ENCODE data around the gene KCNJ6.
"Not testable (repeated sequence)": the region's sequence is repeated elsewhere in the genome, so short reads cannot be mapped to it uniquely, and the experiment has no call there.

Gene KCNJ6

DNA sequence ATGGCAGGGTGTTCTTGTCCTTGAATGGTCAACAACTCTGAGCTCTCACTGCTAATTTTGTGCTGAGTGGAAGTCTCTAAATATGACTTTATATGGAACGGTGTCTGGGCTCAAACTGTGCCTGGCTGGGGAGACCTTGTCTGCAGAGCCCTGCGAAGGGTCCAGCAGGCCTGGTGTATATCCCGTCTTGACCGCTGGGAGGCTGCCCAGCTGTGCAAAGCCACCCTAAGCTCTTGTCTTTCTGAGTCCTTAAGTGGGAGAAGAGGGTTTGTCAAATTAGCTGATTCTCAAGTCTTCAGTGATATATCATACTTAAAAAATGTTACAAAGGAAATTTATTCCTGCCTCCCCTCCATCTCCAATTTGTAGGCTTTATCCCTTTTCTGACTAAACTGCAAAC lies 198.7 kb downstream of the KCNJ6 start:
- no peak for DNase-seq (ENCODE audit: low spot score)

DNA sequence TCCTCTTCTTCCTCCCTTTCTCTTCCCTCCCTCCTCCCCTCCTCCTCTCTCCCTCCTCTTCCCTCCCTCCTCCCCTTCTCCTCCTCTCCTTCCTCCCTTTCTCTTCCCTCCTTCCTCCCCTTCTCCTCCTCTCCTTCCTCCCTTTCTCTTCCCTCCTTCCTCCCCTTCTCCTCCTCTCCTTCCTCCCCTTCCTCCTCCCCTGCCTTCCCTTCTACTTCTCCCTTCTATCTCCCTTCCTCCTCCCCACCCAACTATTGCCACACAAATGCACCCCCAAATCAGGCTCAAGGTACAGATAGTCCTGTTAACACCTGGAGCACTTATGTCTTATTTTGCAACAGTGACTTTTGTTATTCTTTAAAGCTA lies 203.7 kb downstream of the KCNJ6 start:
- DNase-seq (ENCODE audit: low spot score) = not testable (repeated sequence)

DNA sequence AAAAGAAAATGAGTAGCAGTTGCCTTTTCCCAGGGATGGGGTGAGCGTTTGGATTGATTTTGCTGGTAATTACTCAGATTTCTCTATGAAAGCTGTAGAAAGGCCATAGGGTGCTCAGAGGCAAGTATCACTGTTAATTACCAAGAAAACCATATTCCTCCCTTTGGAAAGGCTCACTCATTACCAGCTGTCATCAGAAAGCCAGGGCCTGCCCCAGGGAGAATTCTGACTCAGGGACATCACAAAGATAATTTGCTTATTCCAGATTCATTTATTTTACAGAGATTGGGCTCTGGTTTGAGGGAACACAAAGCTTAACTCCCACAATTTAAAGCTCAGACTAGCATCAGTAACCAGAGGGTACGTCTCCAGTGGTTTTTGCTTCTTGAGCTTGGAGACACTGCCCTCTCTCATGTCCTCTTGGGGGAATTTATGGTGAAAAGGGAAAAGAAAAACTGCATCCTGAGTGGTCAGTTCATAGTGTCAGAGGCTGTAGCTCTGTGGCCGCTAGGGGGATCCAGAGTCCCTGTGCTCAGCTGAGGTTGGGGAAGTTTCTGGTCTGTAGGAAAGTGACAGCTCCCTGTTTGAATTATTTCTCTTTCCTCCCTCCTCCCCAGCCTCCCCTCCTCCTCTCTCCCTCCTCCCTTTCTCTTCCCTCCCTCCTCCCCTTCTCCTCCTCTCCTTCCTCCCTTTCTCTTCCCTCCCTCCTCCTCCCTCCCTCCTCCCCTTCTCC lies 204.3 kb downstream of the KCNJ6 start:
- DNase-seq (ENCODE audit: low spot score) = peak; percentile 72

DNA sequence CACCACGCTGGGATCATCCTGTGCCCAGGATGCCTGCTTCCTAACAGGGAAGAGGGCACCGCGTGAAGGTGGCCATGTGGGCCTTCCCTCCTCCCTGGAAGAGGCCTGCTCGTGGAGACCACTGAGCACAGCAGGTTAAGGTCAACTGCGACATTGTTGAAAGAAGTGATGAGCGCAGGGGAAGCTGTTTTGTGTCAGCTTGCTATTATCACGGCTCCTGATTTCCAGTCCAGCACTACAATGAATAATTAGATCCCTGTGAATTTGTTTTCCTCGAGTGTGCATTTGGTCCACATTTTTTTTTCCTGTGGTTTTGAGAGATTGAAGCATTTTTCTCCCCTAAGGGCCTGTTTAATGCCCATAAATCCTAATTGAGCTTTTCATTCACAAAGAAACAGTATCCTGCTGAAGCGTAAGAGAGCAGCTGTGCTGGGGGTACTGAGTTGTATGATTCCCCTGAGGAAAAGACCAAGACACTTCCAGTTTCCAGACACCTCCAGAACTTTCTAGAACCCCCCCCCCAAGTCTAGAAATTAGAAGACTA lies 204.9 kb downstream of the KCNJ6 start:
- DNase-seq (ENCODE audit: low spot score) = no peak

DNA sequence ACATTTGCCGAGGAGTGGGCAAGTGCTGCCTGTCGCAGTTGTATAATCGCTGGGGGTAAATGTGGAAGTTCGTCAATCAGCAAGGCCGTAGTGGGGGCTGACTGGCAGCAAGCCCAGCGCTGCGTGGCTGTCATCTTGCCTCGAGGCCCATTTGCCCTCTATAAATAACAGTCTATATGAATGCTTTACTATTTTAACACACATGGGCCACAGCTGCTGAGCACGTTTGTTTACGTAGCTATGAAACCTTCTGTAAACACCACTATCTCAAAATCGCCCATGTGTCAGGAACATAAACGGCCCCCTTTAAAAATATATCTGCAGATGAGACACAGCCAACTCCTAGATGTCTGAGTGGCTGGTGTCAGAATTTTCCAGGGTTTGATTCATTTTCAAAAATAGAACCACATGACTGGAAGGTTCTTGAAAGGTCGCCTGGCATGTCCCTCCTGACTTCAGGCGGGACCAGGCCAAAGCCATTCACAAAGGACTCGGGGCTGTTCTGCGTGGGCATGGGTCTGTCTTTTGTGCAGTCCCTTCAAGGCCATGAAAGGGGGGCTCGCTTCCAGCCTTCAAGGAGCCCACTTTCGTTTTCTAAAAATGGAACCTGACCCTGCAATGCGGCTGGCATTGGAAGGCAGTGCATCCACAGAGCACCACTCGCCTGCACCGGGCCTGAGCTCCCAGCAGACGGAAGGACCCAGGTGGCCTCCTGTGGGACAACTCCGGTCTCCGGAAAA lies 205.5 kb downstream of the KCNJ6 start:
- no peak for DNase-seq (ENCODE audit: low spot score)

DNA sequence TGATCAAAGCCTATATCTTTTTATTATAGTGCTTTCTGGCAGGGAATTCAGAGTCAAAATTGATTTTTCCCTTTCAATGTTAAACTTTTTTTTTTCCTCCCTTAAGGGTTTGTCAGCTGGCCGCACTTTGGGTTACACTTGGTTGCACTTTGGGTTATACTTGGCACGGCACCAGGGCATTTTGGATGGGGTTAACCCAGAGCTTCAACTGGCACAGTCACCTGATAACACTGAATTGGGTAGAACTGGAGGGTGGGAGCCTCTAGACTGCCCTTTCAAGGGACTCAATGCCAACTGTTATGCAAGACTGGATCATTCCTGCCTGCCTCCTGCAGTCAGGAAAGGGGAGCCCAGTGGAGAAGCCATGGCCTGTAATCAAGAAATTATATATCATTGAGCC lies 211.5 kb downstream of the KCNJ6 start:
- no peak for DNase-seq (ENCODE audit: low spot score)

DNA sequence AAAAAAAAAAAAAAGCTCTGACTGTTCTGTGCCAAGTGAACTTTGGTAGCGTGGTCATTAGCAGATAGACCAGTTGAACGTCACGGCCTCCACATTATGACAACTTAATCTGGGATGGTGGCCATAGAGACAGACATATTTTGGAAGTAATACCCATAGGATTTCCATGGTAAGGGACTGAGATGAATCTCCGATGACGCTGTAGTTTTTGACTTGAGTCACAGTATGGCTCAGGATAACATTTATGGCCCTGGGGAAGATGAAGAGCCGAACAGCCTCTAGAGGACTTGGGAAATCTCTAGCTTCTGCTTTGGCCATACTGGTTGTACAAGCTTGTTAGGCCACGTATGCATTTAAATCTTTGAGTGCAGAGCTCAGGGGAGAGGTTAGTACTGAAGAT lies 214.0 kb downstream of the KCNJ6 start:
- DNase-seq (ENCODE audit: low spot score) = no peak

DNA sequence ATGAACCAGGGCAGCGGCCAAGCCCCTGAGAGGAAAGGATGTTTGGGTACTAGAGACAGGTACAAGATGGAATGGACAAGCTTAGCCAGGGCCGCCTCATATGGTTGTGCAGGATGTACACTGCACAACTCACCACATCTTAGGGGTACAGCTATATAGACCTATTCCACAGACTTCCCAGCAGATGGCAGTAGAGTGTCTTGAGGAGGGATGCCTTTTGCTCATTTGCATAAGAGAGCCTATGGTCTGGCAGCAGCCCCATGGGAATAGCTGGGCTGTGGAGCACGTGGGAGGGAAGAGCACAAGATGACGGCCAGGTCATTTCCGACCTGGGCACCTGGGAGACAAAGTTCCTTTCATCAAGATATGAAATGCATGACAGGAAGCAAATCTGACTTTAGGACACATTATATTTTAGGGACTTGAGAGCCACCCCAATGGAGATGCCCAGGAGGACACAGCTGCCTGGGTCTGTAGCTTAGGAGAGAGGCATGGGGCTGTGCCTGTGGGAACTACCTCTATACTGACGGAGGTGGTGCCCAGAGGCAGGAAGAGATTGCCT lies 215.5 kb downstream of the KCNJ6 start:
- DNase-seq (ENCODE audit: low spot score) = peak; percentile 83

DNA sequence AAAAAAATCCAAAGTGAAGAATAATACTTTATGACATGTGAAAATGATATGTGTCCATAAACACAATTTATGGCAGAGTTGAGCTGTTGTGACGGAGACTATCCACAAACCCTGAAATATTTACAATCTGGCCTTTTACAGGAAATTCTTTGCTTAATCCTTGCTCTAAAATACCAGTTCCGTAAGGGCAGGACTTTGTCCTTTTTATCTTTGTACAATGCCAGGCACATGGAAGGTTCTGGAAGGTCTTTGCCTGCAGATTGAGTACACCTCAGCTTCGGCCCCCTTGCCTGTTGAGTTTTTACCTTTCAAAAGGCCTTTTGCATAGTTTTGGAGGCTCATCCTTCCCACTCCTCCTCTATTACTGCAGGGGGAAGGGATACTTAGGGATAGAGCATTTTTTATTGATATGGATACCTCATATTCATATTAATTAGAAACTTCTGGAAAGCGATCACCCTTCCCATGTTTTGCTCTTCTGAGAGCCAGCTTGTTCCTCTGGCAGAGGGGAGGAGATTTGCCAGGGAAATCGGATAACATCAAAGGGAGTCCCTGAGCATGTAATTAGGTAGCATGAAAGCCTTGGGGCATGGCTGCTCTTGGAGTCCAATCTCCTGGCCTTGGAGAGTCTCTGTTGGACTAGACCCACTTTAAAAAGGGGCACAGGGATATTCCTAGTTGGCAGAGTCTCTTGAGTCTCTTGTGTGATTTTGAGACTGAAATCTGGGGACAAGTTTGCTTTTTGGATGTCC lies 217.1 kb downstream of the KCNJ6 start:
- DNase-seq (ENCODE audit: low spot score) = no peak

DNA sequence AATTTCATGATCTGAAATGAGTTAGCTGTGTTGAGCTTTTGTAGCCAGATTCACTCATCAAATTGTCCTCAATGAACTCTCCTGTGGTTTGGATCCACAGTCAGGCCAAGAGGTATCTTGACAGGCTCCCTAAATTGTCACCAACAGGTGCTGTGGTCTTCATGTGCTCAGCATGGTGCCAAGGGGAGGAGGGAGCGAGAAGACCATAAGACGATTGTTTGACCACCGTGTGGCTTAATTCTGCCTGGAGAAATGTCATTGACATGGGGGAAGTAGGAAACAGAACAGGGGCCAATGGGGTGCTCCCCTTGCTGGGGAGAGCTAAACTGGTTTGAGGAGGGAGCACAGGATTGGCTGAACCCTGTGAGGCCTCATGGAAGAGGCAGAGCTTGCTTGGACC lies 219.3 kb downstream of the KCNJ6 start:
- DNase-seq (ENCODE audit: low spot score) = no peak

DNA sequence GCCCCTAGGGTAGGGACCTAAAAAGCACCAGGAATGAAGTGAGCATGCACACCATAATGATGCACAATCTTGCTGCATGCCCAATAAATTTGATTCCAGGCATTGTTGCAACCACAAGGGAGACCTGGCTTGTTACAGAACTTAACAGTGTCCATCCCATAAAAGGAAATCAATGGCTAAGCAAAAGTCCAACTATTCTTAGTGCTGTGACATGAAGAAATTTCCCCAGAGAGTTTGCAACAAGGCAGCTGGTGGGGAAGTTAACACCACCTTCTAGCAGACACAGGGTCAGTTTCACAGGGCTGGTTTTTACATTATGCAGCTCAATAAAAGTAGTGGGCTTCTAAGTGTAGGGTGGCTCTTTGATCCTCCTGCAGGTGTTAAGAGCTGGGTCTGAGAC lies 221.1 kb downstream of the KCNJ6 start:
- DNase-seq (ENCODE audit: low spot score) = no peak

DNA sequence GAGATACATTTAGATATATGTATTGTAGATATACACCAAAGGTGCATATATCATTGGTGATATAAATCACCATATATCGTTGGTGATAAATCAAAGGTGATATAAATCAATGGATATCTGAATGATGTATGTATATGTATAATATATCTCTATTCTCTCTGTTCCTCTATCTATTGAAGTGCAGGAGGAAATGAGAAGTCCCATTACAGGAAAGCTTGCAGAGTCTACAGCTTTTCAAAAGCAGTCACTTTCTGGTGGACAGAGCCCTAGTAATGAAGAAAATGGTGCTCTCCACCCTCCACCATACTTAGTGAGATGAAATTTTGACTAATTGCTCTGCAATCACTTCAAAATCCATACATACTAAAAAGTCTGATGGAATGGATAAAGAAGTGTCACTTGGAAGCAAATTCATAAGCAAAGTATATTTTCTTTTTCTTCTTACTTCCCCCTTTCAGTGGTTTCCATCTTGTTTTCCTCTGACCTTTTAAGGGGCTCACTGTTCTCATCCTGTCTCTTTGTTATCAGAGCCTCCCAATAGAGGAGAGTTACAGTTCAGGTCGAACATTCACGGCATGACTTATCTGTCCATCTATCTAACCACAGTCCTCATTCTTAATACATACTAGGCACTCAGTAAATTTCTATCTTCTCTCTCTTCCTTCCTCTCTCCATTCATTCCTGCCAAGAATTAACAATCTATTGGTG lies 227.2 kb downstream of the KCNJ6 start:
- DNase-seq (ENCODE audit: low spot score) = no peak

DNA sequence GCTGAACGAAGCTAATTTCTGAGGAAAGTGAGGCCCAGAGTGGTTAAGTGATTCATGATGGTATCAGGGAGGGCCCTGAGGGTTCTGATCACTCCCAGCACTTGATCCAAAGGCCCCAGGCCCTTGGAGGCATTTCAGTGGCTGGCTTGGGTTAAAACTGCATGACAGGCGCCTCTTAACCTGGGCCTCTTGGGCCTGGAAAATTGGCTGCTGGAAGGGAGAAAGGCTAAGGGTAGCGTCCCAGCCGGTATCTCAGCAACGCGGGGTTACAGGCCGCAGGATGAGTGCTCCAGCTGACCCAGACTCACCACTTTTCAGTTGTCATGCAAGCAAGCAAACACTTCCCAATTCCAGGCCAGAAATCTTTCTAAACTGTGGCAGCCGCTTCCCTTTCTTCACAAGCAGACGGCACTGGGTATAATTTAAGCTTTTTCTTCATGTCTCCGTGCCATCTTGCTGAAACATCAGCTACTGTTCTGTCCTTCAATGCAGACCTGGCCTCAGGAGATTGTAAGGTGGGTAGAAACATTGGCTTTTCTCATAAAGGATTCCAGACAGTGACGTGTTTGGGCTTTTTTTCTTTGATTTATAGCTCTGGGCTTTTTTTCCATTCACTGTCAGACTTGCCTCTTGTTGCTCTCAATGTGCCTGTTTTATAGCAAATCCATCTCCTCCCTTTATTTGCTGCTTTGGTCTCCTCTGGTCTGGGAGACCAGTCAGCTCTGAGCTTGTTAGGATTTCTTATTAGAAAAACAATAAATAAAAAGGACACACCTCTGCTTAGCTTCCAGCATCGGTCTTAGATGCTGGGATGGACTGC lies 229.1 kb downstream of the KCNJ6 start:
- no peak for DNase-seq (ENCODE audit: low spot score)

DNA sequence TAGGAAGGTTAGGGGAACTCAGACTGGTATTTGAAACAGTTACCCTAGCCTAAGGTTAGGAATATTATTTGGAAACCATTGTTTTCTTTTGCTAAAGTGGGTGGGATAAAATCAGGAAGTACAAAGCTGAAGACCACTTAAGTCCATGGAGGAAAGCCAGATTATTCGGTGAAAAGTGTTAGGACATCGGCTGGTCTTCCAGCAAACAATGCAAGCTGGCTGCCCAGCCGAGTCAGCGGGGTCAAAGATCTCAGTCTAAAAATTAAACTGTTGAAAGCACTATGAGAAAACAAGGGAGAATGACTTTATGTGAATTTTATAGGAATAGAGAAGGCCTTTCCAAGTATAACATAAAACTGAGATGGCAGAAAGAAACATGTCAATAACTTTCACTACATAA lies 231.7 kb downstream of the KCNJ6 start:
- no peak for DNase-seq (ENCODE audit: low spot score)

DNA sequence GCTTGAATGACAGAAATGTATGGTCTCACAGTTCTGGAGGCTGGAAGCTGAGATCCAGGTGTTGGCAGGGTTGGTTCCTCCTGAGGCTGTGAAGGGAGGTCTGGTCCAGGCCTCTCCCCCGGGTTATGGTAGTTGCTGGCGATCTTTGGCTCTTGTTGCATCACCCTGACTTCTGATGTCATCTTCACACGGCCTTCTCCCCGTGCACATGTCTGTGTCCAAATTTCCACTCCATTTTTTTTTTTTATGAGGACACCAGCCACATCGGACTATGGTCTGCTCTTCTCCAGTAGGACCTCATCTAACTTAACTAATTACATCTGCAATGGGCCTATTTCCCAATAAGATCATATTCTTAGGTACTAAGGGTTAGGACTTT lies 232.2 kb downstream of the KCNJ6 start:
- no peak for DNase-seq (ENCODE audit: low spot score)

DNA sequence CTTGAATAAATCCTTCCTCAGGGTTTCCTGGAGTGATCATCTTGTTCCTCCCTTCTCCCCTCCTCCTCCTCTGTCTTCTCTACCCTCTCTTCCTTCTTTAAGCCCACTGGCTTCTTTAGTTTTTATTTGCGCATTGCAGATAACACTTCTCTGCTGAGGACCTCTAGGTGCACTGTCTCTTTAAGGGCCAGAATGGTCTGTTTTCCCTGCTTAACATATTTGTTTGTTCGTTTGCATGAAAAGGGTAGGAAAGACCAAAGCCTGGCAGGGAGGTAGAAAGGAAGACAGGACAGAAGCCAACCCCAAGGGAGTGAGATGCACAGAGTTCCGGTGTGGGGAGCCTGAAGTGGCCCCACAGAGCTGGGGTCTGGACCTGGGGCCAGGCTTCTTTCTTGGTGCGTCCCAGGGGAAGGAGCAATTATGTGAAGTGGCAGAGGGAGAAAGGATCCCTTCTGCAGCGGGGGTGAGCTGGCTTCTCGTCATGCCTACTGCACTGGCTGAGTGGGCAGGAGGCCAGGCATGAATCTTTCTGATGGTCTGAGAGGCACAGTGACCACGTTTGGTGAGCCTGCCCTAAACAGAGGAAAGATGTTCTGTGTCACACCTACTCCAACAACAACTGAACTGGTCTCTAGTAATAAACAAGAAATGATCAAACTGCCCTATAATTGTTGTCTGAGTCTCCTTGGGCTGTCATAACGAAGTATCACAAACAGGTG lies 232.7 kb downstream of the KCNJ6 start:
- no peak for DNase-seq (ENCODE audit: low spot score)

DNA sequence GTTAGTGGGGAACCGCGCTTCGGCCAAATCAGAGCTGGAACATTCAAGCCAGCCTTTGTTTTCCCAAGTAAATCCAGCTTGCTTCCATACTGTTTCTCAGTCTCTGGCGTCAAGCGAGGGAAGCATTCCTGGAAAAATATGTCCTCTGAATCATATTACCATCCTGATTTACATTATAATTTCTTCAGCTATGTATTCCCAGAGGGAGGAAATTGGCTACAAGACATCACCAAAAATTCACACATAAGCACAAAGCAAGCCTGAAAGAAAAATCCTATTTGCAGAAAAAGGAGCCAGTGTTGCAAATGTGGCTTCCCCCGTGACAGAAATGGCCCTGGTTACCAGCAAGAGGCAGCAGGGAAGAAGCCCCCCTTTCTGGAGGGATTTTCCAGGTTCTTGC lies 233.3 kb downstream of the KCNJ6 start:
- DNase-seq (ENCODE audit: low spot score) = no peak

DNA sequence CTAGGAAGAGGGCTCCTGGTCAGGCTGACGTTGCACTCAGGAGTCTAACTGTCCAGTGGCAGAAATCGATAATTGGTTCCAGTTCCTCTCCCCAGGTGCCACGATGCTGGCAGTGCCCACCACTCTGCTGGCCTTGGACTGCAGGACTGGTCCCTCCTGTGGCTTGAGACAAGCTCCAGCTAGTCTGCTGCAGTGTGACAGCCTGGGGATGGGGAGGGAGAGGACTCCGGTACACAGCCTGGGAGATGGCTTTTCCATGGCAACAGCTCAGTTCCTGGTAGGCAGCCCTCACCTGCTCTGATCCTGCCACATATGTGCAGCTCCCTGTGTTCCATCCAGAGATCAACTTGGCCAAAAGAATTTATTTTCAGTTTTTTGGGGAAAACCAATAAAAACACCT lies 239.3 kb downstream of the KCNJ6 start:
- DNase-seq (ENCODE audit: low spot score) = no peak

DNA sequence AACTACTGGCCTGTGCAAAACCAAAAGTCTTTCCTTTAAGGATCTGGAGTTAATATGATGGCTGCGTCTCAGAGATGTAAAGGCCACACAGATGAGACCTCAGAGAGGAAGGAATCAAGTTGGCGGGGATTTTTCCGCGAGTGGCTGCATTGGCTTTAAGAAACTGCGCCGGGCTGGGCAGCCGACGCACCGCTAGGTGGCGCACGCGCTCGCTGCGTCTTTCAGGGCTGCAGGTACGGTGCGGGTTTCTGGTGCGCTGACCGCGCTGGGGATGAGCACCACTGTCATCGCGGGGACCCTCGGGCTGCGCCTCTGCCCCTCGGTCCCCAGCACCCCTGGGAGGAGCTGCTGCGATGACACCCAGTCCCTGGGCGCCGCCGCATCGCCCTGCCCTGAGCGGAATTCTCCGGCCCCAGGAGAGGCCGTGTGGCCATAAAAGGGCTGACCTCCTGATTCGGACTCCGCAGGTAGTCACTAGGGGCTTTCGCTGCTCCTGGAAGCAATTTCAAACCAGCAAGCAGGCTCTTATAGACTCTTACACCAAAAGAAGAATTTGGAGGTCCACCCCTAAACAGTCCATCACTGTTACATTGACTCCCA lies 241.0 kb downstream of the KCNJ6 start:
- peak; percentile 71 for DNase-seq (ENCODE audit: low spot score)
